Measurements from ENCODE around the gene FBXW7.

Gene FBXW7

GRCh38 chr4:152515678-152516077 lies 20.2 kb downstream of the FBXW7 start:
- no peak overlapping the region for H2AK5ac ChIP-seq (ENCODE audit: low read length)
- peaks cover 2% of the 10 kb centered on the region for H3K79me2 ChIP-seq (ENCODE audit: control insufficient read depth, insufficient read depth, low read length, poor library complexity)
- H3K4ac ChIP-seq (ENCODE audit: low read depth, low read length) = peak overlapping the region; percentile 71
- H2BK5ac ChIP-seq (ENCODE audit: low read depth, low read length, poor library complexity) = no peak overlapping the region
- H3K9ac ChIP-seq (ENCODE audit: low read length) = no peak overlapping the region
- H2AFZ ChIP-seq (ENCODE audit: insufficient read depth, low read length, poor library complexity) = no peak overlapping the region
- WGBS (ENCODE audit: extremely low coverage, insufficient coverage, insufficient read length) = no CpG with 5 or more reads among the region's 2 CpGs
- no peak overlapping the region for H2BK12ac ChIP-seq (ENCODE audit: low read length)
- no peak overlapping the region for H3K27ac ChIP-seq (ENCODE audit: low read depth, low read length)
- H3K23ac ChIP-seq (ENCODE audit: low read length) = no peak overlapping the region
- no peak overlapping the region for H3K18ac ChIP-seq (ENCODE audit: low read length)
- peaks cover 0 to 2% of the 10 kb centered on the region in 2 experiments for H3K4me1 ChIP-seq (ENCODE audit: control insufficient read depth in 1 of 2, insufficient read depth in 2 of 2, low read length in 2 of 2)
- H4K91ac ChIP-seq (ENCODE audit: low read depth, low read length) = no peak overlapping the region
- H3K4me3 ChIP-seq (ENCODE audit: low read depth, low read length) = no peak overlapping the region
- H4K8ac ChIP-seq (ENCODE audit: low read depth, low read length) = no peak overlapping the region
- H3K79me1 ChIP-seq (ENCODE audit: low read length) = no peaks in the 10 kb centered on the region
- H2BK120ac ChIP-seq (ENCODE audit: insufficient read depth, low read length, poor library complexity) = no peak overlapping the region
- H4K12ac ChIP-seq (ENCODE audit: low read depth, low read length) = no peak overlapping the region
- H3K4me2 ChIP-seq (ENCODE audit: low read length) = no peak overlapping the region
- no peaks in the 10 kb centered on the region for H3K27me3 ChIP-seq (ENCODE audit: insufficient read depth, low read length)
- no peaks in the 10 kb centered on the region for H3K36me3 ChIP-seq (ENCODE audit: control insufficient read depth in 1 of 2, insufficient read depth in 2 of 2, low read length in 2 of 2)
- no peak for DNase-seq
- no peak overlapping the region for H3K14ac ChIP-seq (ENCODE audit: low read length)
- no peaks in the 10 kb centered on the region for H3K9me3 ChIP-seq (ENCODE audit: insufficient read depth, low read depth, low read length)

DNA sequence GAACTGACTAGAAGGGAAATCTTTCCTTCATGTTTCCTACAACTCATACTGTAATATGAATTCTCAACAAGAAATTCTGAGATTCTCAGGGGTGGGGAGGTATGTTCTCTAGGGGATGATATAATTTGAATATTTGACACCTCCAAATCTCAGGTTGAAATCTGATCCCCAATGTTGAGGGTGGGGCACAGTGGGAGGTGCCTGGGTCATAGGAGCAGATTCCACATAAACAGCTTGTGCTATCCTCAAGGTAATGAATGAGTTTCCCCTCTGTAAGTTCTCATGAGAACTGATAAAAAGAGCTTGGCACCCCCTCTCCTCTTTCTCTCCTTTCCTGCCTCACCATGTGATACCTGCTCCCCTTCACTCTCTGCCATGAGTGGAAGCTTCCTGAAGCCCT lies 21.5 kb downstream of the FBXW7 start:
- Histone ChIP-seq H4K91ac (ENCODE audit: low read depth, low read length) (no peak overlapping the region), H3K14ac (ENCODE audit: low read length) (no peak overlapping the region), H3K79me2 (ENCODE audit: control insufficient read depth, insufficient read depth, low read length, poor library complexity) (peaks cover 2% of the 10 kb centered on the region), H3K36me3 (ENCODE audit: control insufficient read depth in 1 of 2, insufficient read depth in 2 of 2, low read length in 2 of 2) (no peaks in the 10 kb centered on the region), H3K18ac (ENCODE audit: low read length) (no peak overlapping the region), H2BK5ac (ENCODE audit: low read depth, low read length, poor library complexity) (no peak overlapping the region), H3K4me3 (ENCODE audit: low read depth, low read length) (no peak overlapping the region), H3K23ac (ENCODE audit: low read length) (no peak overlapping the region), H3K27me3 (ENCODE audit: insufficient read depth, low read length) (no peaks in the 10 kb centered on the region), H2AFZ (ENCODE audit: insufficient read depth, low read length, poor library complexity) (no peak overlapping the region), H4K8ac (ENCODE audit: low read depth, low read length) (no peak overlapping the region), H3K9me3 (ENCODE audit: insufficient read depth, low read depth, low read length) (no peaks in the 10 kb centered on the region), H3K9ac (ENCODE audit: low read length) (no peak overlapping the region), H2AK5ac (ENCODE audit: low read length) (no peak overlapping the region), H3K27ac (ENCODE audit: low read depth, low read length) (no peak overlapping the region), H2BK120ac (ENCODE audit: insufficient read depth, low read length, poor library complexity) (no peak overlapping the region), H4K12ac (ENCODE audit: low read depth, low read length) (no peak overlapping the region), H3K4ac (ENCODE audit: low read depth, low read length) (peak overlapping the region; percentile 79), H3K4me1 (ENCODE audit: control insufficient read depth in 1 of 2, insufficient read depth in 2 of 2, low read length in 2 of 2) (peaks cover 0 to 2% of the 10 kb centered on the region in 2 experiments), H3K79me1 (ENCODE audit: low read length) (no peaks in the 10 kb centered on the region), H3K4me2 (ENCODE audit: low read length) (no peak overlapping the region), H2BK12ac (ENCODE audit: low read length) (no peak overlapping the region)
- no peak for DNase-seq

- no peak overlapping the region for H3K4me2 ChIP-seq (ENCODE audit: low read length)
- no peaks in the 10 kb centered on the region for H3K36me3 ChIP-seq (ENCODE audit: control insufficient read depth in 1 of 2, insufficient read depth in 2 of 2, low read length in 2 of 2)
- H4K91ac ChIP-seq (ENCODE audit: low read depth, low read length) = no peak overlapping the region
- no peak overlapping the region for H2AK5ac ChIP-seq (ENCODE audit: low read length)
- WGBS (ENCODE audit: extremely low coverage, insufficient coverage, insufficient read length) = no CpG with 5 or more reads among the region's 7 CpGs
- H3K27me3 ChIP-seq (ENCODE audit: insufficient read depth, low read length) = no peaks in the 10 kb centered on the region
- no peak overlapping the region for H4K12ac ChIP-seq (ENCODE audit: low read depth, low read length)
- H3K4me1 ChIP-seq (ENCODE audit: control insufficient read depth in 1 of 2, insufficient read depth in 2 of 2, low read length in 2 of 2) = peaks cover 0 to 2% of the 10 kb centered on the region in 2 experiments
- H3K18ac ChIP-seq (ENCODE audit: low read length) = no peak overlapping the region
- no peaks in the 10 kb centered on the region for H3K9me3 ChIP-seq (ENCODE audit: insufficient read depth, low read depth, low read length)
- H3K4ac ChIP-seq (ENCODE audit: low read depth, low read length) = no peak overlapping the region
- peaks cover 2% of the 10 kb centered on the region for H3K79me2 ChIP-seq (ENCODE audit: control insufficient read depth, insufficient read depth, low read length, poor library complexity)
- H3K9ac ChIP-seq (ENCODE audit: low read length) = no peak overlapping the region
- no peak overlapping the region for H2BK5ac ChIP-seq (ENCODE audit: low read depth, low read length, poor library complexity)
- H3K27ac ChIP-seq (ENCODE audit: low read depth, low read length) = no peak overlapping the region
- no peak overlapping the region for H3K23ac ChIP-seq (ENCODE audit: low read length)
- H2AFZ ChIP-seq (ENCODE audit: insufficient read depth, low read length, poor library complexity) = no peak overlapping the region
- no peak overlapping the region for H2BK12ac ChIP-seq (ENCODE audit: low read length)
- H3K4me3 ChIP-seq (ENCODE audit: low read depth, low read length) = no peak overlapping the region
- no peak for DNase-seq
- H2BK120ac ChIP-seq (ENCODE audit: insufficient read depth, low read length, poor library complexity) = no peak overlapping the region
- H3K14ac ChIP-seq (ENCODE audit: low read length) = no peak overlapping the region
- H3K79me1 ChIP-seq (ENCODE audit: low read length) = no peaks in the 10 kb centered on the region
- no peak overlapping the region for H4K8ac ChIP-seq (ENCODE audit: low read depth, low read length)
Observed at GRCh38 chr4:152513078-152513477, 22.8 kb downstream of the FBXW7 start.

GRCh38 chr4:152512483-152512882 lies 23.4 kb downstream of the FBXW7 start:
- no CpG with 5 or more reads among the region's 5 CpGs for WGBS (ENCODE audit: extremely low coverage, insufficient coverage, insufficient read length)
- peaks cover 2% of the 10 kb centered on the region for H3K79me2 ChIP-seq (ENCODE audit: control insufficient read depth, insufficient read depth, low read length, poor library complexity)
- no peak for DNase-seq
- H3K14ac ChIP-seq (ENCODE audit: low read length) = no peak overlapping the region
- H3K4me1 ChIP-seq (ENCODE audit: control insufficient read depth in 1 of 2, insufficient read depth in 2 of 2, low read length in 2 of 2) = peaks cover 0 to 2% of the 10 kb centered on the region in 2 experiments
- H3K23ac ChIP-seq (ENCODE audit: low read length) = no peak overlapping the region
- no peak overlapping the region for H4K12ac ChIP-seq (ENCODE audit: low read depth, low read length)
- no peak overlapping the region for H2AK5ac ChIP-seq (ENCODE audit: low read length)
- H3K27me3 ChIP-seq (ENCODE audit: insufficient read depth, low read length) = no peaks in the 10 kb centered on the region
- H2BK120ac ChIP-seq (ENCODE audit: insufficient read depth, low read length, poor library complexity) = no peak overlapping the region
- H3K9me3 ChIP-seq (ENCODE audit: insufficient read depth, low read depth, low read length) = no peaks in the 10 kb centered on the region
- no peak overlapping the region for H3K4me3 ChIP-seq (ENCODE audit: low read depth, low read length)
- H3K79me1 ChIP-seq (ENCODE audit: low read length) = no peaks in the 10 kb centered on the region
- no peak overlapping the region for H2BK5ac ChIP-seq (ENCODE audit: low read depth, low read length, poor library complexity)
- H2BK12ac ChIP-seq (ENCODE audit: low read length) = no peak overlapping the region
- H3K18ac ChIP-seq (ENCODE audit: low read length) = no peak overlapping the region
- no peak overlapping the region for H3K4ac ChIP-seq (ENCODE audit: low read depth, low read length)
- H3K4me2 ChIP-seq (ENCODE audit: low read length) = no peak overlapping the region
- no peaks in the 10 kb centered on the region for H3K36me3 ChIP-seq (ENCODE audit: control insufficient read depth in 1 of 2, insufficient read depth in 2 of 2, low read length in 2 of 2)
- H4K91ac ChIP-seq (ENCODE audit: low read depth, low read length) = no peak overlapping the region
- no peak overlapping the region for H3K27ac ChIP-seq (ENCODE audit: low read depth, low read length)
- no peak overlapping the region for H3K9ac ChIP-seq (ENCODE audit: low read length)
- no peak overlapping the region for H2AFZ ChIP-seq (ENCODE audit: insufficient read depth, low read length, poor library complexity)
- no peak overlapping the region for H4K8ac ChIP-seq (ENCODE audit: low read depth, low read length)
